Stomach (tissue), 9 donors: ENCODE data around the gene RRP9. TPM values are rescaled to one million over a fixed set of nuclear protein-coding genes. Genes with fewer than 3 reads are reported as not detected.

Experiments
- DNase-seq, 2 donors: peaks; one replicate each; pipeline versions ENCODE4 v3.0.0 to v3.0.0-alpha.2; 2013 to 2019
- H3K27ac ChIP-seq, 5 donors: fragments of 200-600 bp in 4 of 5; sonication (generic) in 4 of 5; one replicate each; pipeline ENCODE4 v1.5.1; 2013 to 2019; ENCODE audit warnings: mild to moderate bottlenecking in 1 of 5, moderate library complexity in 1 of 5
- H3K27me3 ChIP-seq, 3 donors: fragments of 200-600 bp; sonication (generic); one replicate each; pipeline ENCODE4 v1.5.1; 2017 to 2019; ENCODE audit warnings: mixed run types in 1 of 3
- H3K36me3 ChIP-seq, 4 donors: fragments of 200-600 bp; sonication (generic); 1 replicate in 3 of 4; 2 replicates in 1 of 4; pipeline ENCODE4 v1.5.1; 2016 to 2019
- H3K4me1 ChIP-seq, 4 donors: fragments of 200-600 bp; sonication (generic); one replicate each; pipeline ENCODE4 v1.5.1; 2016 to 2019
- H3K4me3 ChIP-seq, 4 donors: fragments of 200-600 bp; sonication (generic) in 3 of 4; one replicate each; pipeline ENCODE4 v1.5.1; 2016 to 2019; ENCODE audit warnings: mild to moderate bottlenecking in 1 of 4
- H3K9me3 ChIP-seq, 4 donors: fragments of 200-600 bp; sonication (generic); one replicate each; pipeline ENCODE4 v1.5.1; 2016 to 2019
- EP300 ChIP-seq: sonication (generic); formaldehyde crosslinking; IDR thresholded peaks from one replicate; pipeline ENCODE4 v1.6.1; 2017; ENCODE audit warnings: antibody characterized with exemption
- POLR2A ChIP-seq, 4 donors: fragments of 450-650 bp; IDR thresholded peaks; one replicate each; pipeline ENCODE4 v1.6.1; 2016; ENCODE audit warnings: antibody characterized with exemption in 4 of 4, control low read depth in 2 of 4, mild to moderate bottlenecking in 1 of 4, moderate library complexity in 1 of 4
- POLR2AphosphoS5 ChIP-seq, 3 donors: sonication (generic); formaldehyde crosslinking; IDR thresholded peaks; one replicate each; pipeline ENCODE4 v1.6.1; 2016; ENCODE audit warnings: antibody characterized with exemption in 3 of 3
- whole genome bisulfite sequencing, 5 donors: extraction: QIAGEN DNeasy Blood & Tissue Kit in 3 of 5; methylation state at CpG; one replicate each; pipeline versions ENCODE4 v1.1.5 to v1.1.7; 2013 to 2018; 5-methylcytosine and 5-hydroxymethylcytosine counted together
- intact Hi-C: fragments of 100-400 bp; cut with DNase I; formaldehyde crosslinking; loops from one replicate; pipeline ENCODE4 v1.15.1; 2023; ENCODE audit warnings: low total_unique reads
- polyA plus RNA-seq, 3 donors: library from polyadenylated mRNA; stranded (reverse); fragments of 200-250 nt; gene quantifications; one replicate each; pipeline ENCODE4 v1.2.3, GENCODE V29; 2013
- total RNA-seq, 5 donors: library from RNA; depleted of rRNA; stranded (reverse); fragments of >200 nt; gene quantifications; one replicate each; pipeline versions ENCODE4 v1.1.0 to v1.2.3, GENCODE V29; 2014 to 2016
- TF ChIP-seq, protein P1 (sequence below), 7 experiments: fragments of 450-650 bp in 4 of 7; fragments of 200-600 bp in 3 of 7; sonication (generic) in 3 of 7; IDR thresholded peaks; one replicate each; pipeline ENCODE4 v1.5.1; 2016 to 2019; ENCODE audit warnings: antibody characterized with exemption in 7 of 7, control low read depth in 2 of 7, mild to moderate bottlenecking in 1 of 7
- donor health status: healthy with polysubstance abuse.
- donor health status: Bipolar disorder and iron deficiency.
- donor health status: healthy.

Gene RRP9
- total and polyA plus RNA-seq, 8 donors, result 3.2 to 21.0 (median 13.0) TPM

DNA sequence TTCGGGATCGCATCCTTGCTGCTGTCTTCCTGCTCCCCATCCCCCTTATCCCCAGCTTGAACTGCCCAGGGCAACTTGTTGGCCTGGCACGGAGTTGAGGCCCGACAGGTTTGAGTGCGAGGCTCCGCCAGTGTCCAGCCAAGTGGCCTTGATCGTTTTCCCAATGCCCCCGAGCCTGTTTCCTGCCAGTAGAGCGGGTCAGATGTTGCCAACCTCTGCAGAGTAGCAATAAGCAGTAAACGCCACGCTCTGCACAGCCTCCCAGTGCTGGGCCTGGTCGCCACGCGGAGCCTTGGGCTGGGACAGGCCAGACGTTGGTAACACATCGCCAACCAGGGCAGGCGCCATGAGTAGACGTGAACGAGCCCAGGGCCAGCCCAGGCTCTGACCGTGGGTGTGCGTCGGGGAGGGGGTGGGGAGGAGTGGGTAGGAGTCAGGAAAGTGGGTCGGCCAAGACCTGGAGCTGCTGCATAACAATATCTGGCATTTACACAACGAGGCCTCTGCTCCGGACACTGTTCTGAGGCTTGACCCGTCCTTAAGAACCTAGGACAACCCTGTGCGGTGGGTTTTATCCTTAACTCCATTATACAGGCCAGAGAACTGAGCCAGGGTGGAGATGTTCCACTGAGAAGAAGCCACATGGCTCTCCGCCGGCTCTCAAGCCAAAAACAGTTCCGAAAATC lies 32.7 kb upstream of the RRP9 start:
- Histone ChIP-seq H3K27me3 (no peaks in the 10 kb centered on the region), H3K9me3 (no peaks in the 10 kb centered on the region), H3K27ac (peak overlapping the region; percentile 88 to 97 (median 95)), H3K4me3 (peak overlapping the region; percentile 61 to 75 (median 65)), H3K4me1 (peaks cover 21 to 70% (median 50%) of the 10 kb centered on the region in 4 donors), H3K36me3 (peaks cover 0 to 7% (median 2%) of the 10 kb centered on the region in 4 donors)
- TF ChIP-seq POLR2AphosphoS5 (IDR thresholded peaks at IDR 0.05) (no peak), EP300 (no peak), POLR2A (IDR thresholded peaks at IDR 0.05) (no peak)
- TF ChIP-seq, protein P1, sequence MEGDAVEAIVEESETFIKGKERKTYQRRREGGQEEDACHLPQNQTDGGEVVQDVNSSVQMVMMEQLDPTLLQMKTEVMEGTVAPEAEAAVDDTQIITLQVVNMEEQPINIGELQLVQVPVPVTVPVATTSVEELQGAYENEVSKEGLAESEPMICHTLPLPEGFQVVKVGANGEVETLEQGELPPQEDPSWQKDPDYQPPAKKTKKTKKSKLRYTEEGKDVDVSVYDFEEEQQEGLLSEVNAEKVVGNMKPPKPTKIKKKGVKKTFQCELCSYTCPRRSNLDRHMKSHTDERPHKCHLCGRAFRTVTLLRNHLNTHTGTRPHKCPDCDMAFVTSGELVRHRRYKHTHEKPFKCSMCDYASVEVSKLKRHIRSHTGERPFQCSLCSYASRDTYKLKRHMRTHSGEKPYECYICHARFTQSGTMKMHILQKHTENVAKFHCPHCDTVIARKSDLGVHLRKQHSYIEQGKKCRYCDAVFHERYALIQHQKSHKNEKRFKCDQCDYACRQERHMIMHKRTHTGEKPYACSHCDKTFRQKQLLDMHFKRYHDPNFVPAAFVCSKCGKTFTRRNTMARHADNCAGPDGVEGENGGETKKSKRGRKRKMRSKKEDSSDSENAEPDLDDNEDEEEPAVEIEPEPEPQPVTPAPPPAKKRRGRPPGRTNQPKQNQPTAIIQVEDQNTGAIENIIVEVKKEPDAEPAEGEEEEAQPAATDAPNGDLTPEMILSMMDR (IDR thresholded peaks at IDR 0.05), result peak in 1 of 7 experiments; percentile 25
- peak in 1 of 2 donors; percentile 63 for DNase-seq
- intact Hi-C loops, result no loop called here
- WGBS, 5 donors, result 5 to 15% (median 13%) methylated on average over 20 to 30 of the region's 30 CpGs

DNA sequence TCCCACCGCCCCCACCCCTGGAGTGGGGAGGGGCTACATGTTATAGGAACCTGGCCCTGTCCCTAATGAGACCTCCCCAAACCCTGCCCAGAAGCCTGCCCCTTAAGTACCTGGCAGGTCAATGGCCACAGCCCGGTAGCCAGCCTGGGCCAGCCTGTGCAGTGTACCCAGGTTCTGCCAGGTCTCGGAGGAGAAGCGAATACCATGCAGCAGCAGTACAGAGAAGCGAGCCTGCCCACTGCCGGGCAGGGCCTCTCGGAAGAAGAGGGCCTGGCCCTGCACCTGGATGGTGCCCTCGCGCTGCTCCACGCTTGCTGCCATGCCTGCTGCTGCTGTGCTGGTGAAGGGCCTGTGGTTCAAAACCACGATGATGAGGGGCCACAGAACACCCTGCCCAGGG lies 29.6 kb upstream of the RRP9 start:
- H3K4me3 ChIP-seq, result no peak overlapping the region
- DNase-seq, result no peak
- H3K36me3 ChIP-seq, result peaks cover 0 to 7% (median 2%) of the 10 kb centered on the region in 4 donors
- peaks cover 33 to 90% (median 72%) of the 10 kb centered on the region in 4 donors for H3K4me1 ChIP-seq
- H3K9me3 ChIP-seq, result no peaks in the 10 kb centered on the region
- intact Hi-C loops, result no loop called here
- H3K27me3 ChIP-seq, result peaks cover 0 to 5% (median 0%) of the 10 kb centered on the region in 3 donors
- peak overlapping the region in 3 of 5 donors; percentile 8 to 42 (median 19) for H3K27ac ChIP-seq
- TF ChIP-seq, protein P1 (IDR thresholded peaks at IDR 0.05), result no peak
- no peak for TF ChIP-seq EP300
- no peak for TF ChIP-seq POLR2AphosphoS5 (IDR thresholded peaks at IDR 0.05)
- TF ChIP-seq POLR2A (IDR thresholded peaks at IDR 0.05), result no peak
- 80 to 91% (median 86%) methylated on average over 10 to 11 of the region's 11 CpGs for WGBS, 5 donors

- Histone ChIP-seq H3K9me3 (no peaks in the 10 kb centered on the region), H3K4me1 (peaks cover 33 to 90% (median 74%) of the 10 kb centered on the region in 4 donors), H3K27ac (peak overlapping the region in 3 of 5 donors; percentile 8 to 42 (median 19)), H3K27me3 (peaks cover 0 to 5% (median 0%) of the 10 kb centered on the region in 3 donors), H3K36me3 (peaks cover 0 to 7% (median 2%) of the 10 kb centered on the region in 4 donors), H3K4me3 (no peak overlapping the region)
- DNase-seq, result peak in 1 of 2 donors; percentile 60
- intact Hi-C loops, result no loop called here
- TF ChIP-seq EP300, result no peak
- TF ChIP-seq POLR2A (IDR thresholded peaks at IDR 0.05), result no peak
- TF ChIP-seq, protein P1 (IDR thresholded peaks at IDR 0.05), result no peak
- no peak for TF ChIP-seq POLR2AphosphoS5 (IDR thresholded peaks at IDR 0.05)
- WGBS, 5 donors, result 53 to 70% (median 55%) methylated on average over 4 to 6 of the region's 6 CpGs
Observed at GRCh38 chr3:51970606-51971300, 29.0 kb upstream of the RRP9 start.

DNA sequence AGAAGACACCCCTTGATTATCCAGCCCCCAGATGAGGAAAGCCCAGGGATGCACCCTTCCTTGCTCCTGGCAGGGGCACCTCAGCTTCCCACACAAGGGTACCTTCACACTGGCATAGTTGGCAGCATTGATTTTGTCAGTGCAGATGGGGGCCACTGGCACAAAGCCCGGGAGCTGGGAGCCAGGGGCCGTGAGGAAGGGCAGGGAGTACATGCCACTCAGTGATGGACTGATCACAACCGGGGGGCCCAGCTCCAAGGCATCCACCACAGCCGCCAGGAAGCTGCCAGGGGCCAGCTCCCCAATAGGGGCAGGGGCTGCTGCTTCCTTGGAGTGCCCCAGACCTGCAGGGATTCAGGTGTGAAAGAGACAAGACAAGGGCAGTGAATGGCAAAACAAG lies 28.1 kb upstream of the RRP9 start:
- no peak for TF ChIP-seq POLR2A (IDR thresholded peaks at IDR 0.05)
- TF ChIP-seq, protein P1 (IDR thresholded peaks at IDR 0.05), result no peak
- TF ChIP-seq POLR2AphosphoS5 (IDR thresholded peaks at IDR 0.05), result no peak
- TF ChIP-seq EP300, result no peak
- Histone ChIP-seq H3K9me3 (no peaks in the 10 kb centered on the region), H3K36me3 (peaks cover 0 to 7% (median 2%) of the 10 kb centered on the region in 4 donors), H3K27me3 (peaks cover 0 to 5% (median 0%) of the 10 kb centered on the region in 3 donors), H3K4me1 (peaks cover 34 to 90% (median 74%) of the 10 kb centered on the region in 4 donors), H3K4me3 (no peak overlapping the region), H3K27ac (peak overlapping the region in 1 of 5 donors; percentile 42)
- 66 to 81% (median 74%) methylated on average over 4 of the region's 4 CpGs for WGBS, 5 donors
- intact Hi-C loops, result no loop called here
- DNase-seq, result no peak
